K562 (cell line): ENCODE results near the gene PFKL. TPM values are rescaled to one million over a fixed set of nuclear protein-coding genes. Genes with fewer than 3 reads are reported as not detected.
A peak's percentile ranks its signal among the peaks of the same experiment; 100 is the strongest.

Source experiments
- ATAC-seq: fragments of 200-7000 bp; cut with Tn5 transposase; 3 replicates; pipeline ENCODE4 v1.9.1; 2020; ENCODE audit warnings: moderate library complexity
- BruUV-seq: library from RNA; stranded (reverse); fragments of 400-500 nt; replicated peaks from 2 replicates; lab custom pipeline; 2021; lab: Mats Ljungman, UMichigan
- CTCF ChIA-PET: fragments of 300-600 bp; formaldehyde crosslinking; extraction: SDS; loops from one replicate; lab custom pipeline; 2021; ENCODE audit warnings: low intra/inter-chr PET ratio; lab: Yijun Ruan, JAX
- POLR2A ChIA-PET: fragments of 300-600, 350-650 bp; sonication (Branson Sonifier 250); formaldehyde crosslinking; extraction: SDS; loops from one replicate; lab custom pipeline; 2021; ENCODE audit warnings: antibody characterized with exemption, inconsistent platforms; lab: Yijun Ruan, JAX
- DNase-seq, 4 experiments: peaks; one replicate each; pipeline versions ENCODE4 v3.0.0 to v3.0.0-alpha.2; 2011 to 2018; ENCODE audit warnings: low spot score in 3 of 4, mixed read lengths in 3 of 4; ENCODE audit errors: extremely low read depth in 1 of 4
- FAIRE-seq: peaks from 2 replicates; lab custom pipeline; 2011; peaks lifted over from hg19 to GRCh38; lab: Jason Lieb, UNC
- H2AFZ ChIP-seq: 2 replicates; pipeline ENCODE4 v1.6.0; 2011; ENCODE audit warnings: low read depth, low read length, control low read depth, inconsistent platforms
- H3K27ac ChIP-seq: fragments of 200-600 bp; 3 replicates; pipeline ENCODE4 v1.8.0; 2011; ENCODE audit warnings: low read depth, mild to moderate bottlenecking, control low read depth, inconsistent platforms, low read length, moderate library complexity, mixed read lengths; ENCODE audit errors: extremely low read depth
- H3K27me3 ChIP-seq, 2 experiments: fragments of 300-600 bp in 1 of 2; 2 replicates in 1 of 2; 3 replicates in 1 of 2; pipeline versions ENCODE4 v1.6.0 to v1.8.0; 2011; ENCODE audit warnings: inconsistent platforms in 2 of 2, low read length in 2 of 2, mild to moderate bottlenecking in 1 of 2, mixed read lengths in 1 of 2, moderate library complexity in 1 of 2; ENCODE audit not compliant: control insufficient read depth in 2 of 2, insufficient read depth in 2 of 2
- H3K36me3 ChIP-seq: fragments of 300-600 bp; 3 replicates; pipeline ENCODE4 v1.8.0; 2011; ENCODE audit warnings: mild to moderate bottlenecking, low read length, inconsistent platforms; ENCODE audit not compliant: control insufficient read depth, insufficient read depth
- H3K4me1 ChIP-seq, 2 experiments: fragments of 200-600 bp in 1 of 2; replicated peaks in 1 of 2; 2 replicates in 1 of 2; 3 replicates in 1 of 2; pipeline versions ENCODE4 v1.5.1 to v1.8.0; 2011; ENCODE audit warnings: inconsistent platforms in 2 of 2, low read length in 2 of 2, mild to moderate bottlenecking in 1 of 2, mixed read lengths in 1 of 2, moderate library complexity in 1 of 2; ENCODE audit not compliant: control insufficient read depth in 2 of 2, insufficient read depth in 2 of 2
- H3K4me2 ChIP-seq: 2 replicates; pipeline ENCODE4 v1.6.1; 2011; ENCODE audit warnings: low read length, control low read depth, inconsistent platforms, mixed read lengths; ENCODE audit not compliant: insufficient read depth
- H3K4me3 ChIP-seq: fragments of 200-600 bp; sonication (generic), shearing (Covaris generic); 2 replicates; pipeline ENCODE4 v1.5.1; 2016; ENCODE audit warnings: control low read depth, inconsistent platforms
- H3K79me2 ChIP-seq: fragments of 200-600 bp; 3 replicates; pipeline ENCODE4 v1.8.0; 2011; ENCODE audit warnings: low read length, inconsistent platforms; ENCODE audit not compliant: control insufficient read depth, insufficient read depth
- H3K9ac ChIP-seq, 2 experiments: 2 replicates each; pipeline versions ENCODE4 v1.6.0 to v1.6.1; 2011; ENCODE audit warnings: low read depth in 2 of 2, low read length in 2 of 2, control low read depth in 1 of 2, inconsistent platforms in 1 of 2, mild to moderate bottlenecking in 1 of 2, mixed read lengths in 1 of 2; ENCODE audit not compliant: insufficient read depth in 1 of 2
- H3K9me1 ChIP-seq: one replicate; pipeline ENCODE4 v1.6.0; 2011; ENCODE audit warnings: inconsistent platforms, mild to moderate bottlenecking, low read length, moderate library complexity; ENCODE audit not compliant: control insufficient read depth, insufficient read depth
- H3K9me3 ChIP-seq: replicated peaks from 2 replicates; pipeline ENCODE4 v1.5.1; 2011; ENCODE audit warnings: low read depth, low read length, inconsistent platforms; ENCODE audit not compliant: control insufficient read depth, insufficient read depth
- H4K20me1 ChIP-seq: replicated peaks from 2 replicates; pipeline ENCODE4 v1.6.1; 2011; ENCODE audit warnings: low read length, inconsistent platforms, mixed read lengths; ENCODE audit not compliant: control insufficient read depth, insufficient read depth
- BCLAF1 ChIP-seq, 2 experiments: fragments of 450-650 bp in 1 of 2; IDR thresholded peaks; 2 replicates each; pipeline ENCODE4 v1.6.1; 2011 to 2017; ENCODE audit warnings: low read depth in 2 of 2, antibody characterized with exemption in 1 of 2, borderline replicate concordance in 1 of 2, low read length in 1 of 2, mild to moderate bottlenecking in 1 of 2, mixed read lengths in 1 of 2; ENCODE audit not compliant: control insufficient read depth in 1 of 2
- CCNT2 ChIP-seq: IDR thresholded peaks from 2 replicates; pipeline ENCODE4 v1.6.1; 2011; ENCODE audit warnings: borderline replicate concordance, low read depth, mild to moderate bottlenecking, moderate library complexity, mixed read lengths, low read length; ENCODE audit not compliant: insufficient read length; ENCODE audit errors: extremely low read depth
- CEBPB ChIP-seq: fragments of 450-650 bp; IDR thresholded peaks from 2 replicates; pipeline ENCODE4 v1.6.1; 2016; ENCODE audit warnings: missing genetic modification characterization, missing compliant biosample characterization
- CREB5 ChIP-seq: fragments of 250-450 bp; sonication (Bioruptor Pico); IDR thresholded peaks from 2 replicates; pipeline ENCODE4 v1.5.0; 2020; ENCODE audit warnings: mild to moderate bottlenecking
- HMG20B ChIP-seq: fragments of 250-450 bp; sonication (Bioruptor Pico); IDR thresholded peaks from 2 replicates; pipeline ENCODE4 v1.5.0; 2021; ENCODE audit warnings: mild to moderate bottlenecking
- KHSRP ChIP-seq: fragments of 450-650 bp; IDR thresholded peaks from 2 replicates; pipeline ENCODE4 v1.6.1; 2017
- NKRF ChIP-seq: fragments of 450-650 bp; IDR thresholded peaks from 2 replicates; pipeline ENCODE4 v1.6.1; 2016; ENCODE audit warnings: borderline replicate concordance
- NONO ChIP-seq, 2 experiments: fragments of 200-400 bp in 1 of 2; fragments of 450-650 bp in 1 of 2; formaldehyde crosslinking in 1 of 2; IDR thresholded peaks; 2 replicates each; pipeline ENCODE4 v1.6.1; 2017; ENCODE audit warnings: low read depth in 2 of 2, mild to moderate bottlenecking in 2 of 2, moderate library complexity in 2 of 2, low read length in 1 of 2
- PRMT5 ChIP-seq: sonication (generic); formaldehyde crosslinking; IDR thresholded peaks from 2 replicates; pipeline ENCODE4 v1.5.0; 2020; ENCODE audit warnings: missing genetic modification reagents
- PYGO2 ChIP-seq: fragments of 450-650 bp; IDR thresholded peaks from 2 replicates; pipeline ENCODE4 v1.6.1; 2016; ENCODE audit warnings: mild to moderate bottlenecking, missing genetic modification characterization, moderate library complexity, missing compliant biosample characterization
- SUPT5H ChIP-seq: fragments of 450-650 bp; IDR thresholded peaks from 2 replicates; pipeline ENCODE4 v1.6.1; 2016
- TBP ChIP-seq: optimal IDR thresholded peaks from 2 replicates; pipeline ENCODE3; 2011; ENCODE audit warnings: low read depth, low read length, improper control_type of control experiment
- USF1 ChIP-seq: sonication (generic); formaldehyde crosslinking; IDR thresholded peaks from 2 replicates; pipeline ENCODE4 v1.9.0; 2022; ENCODE audit warnings: mild to moderate bottlenecking, missing genetic modification reagents
- ZNF324 ChIP-seq: fragments of 250-450 bp; sonication (Bioruptor Pico); IDR thresholded peaks from 2 replicates; pipeline ENCODE4 v1.4.0; 2020; ENCODE audit warnings: mild to moderate bottlenecking
- WGBS: fragments of 100-300 bp; shearing (Covaris generic); methylation state at CpG from one replicate; pipeline ENCODE4 v1.1.6; 2016; ENCODE audit warnings: low coverage, mixed read lengths; ENCODE audit not compliant: insufficient coverage; ENCODE audit errors: missing lambda C conversion rate; 5-methylcytosine and 5-hydroxymethylcytosine counted together
- in situ Hi-C: fragments of 300-500 bp; cut with MboI; formaldehyde crosslinking; loops from 4 replicates; pipeline ENCODE4 v1.15.0; 2018; ENCODE audit warnings: inconsistent platforms, mixed read lengths
- intact Hi-C: fragments of 100-400 bp; cut with micrococcal nuclease; formaldehyde crosslinking; loops from 2 replicates; pipeline ENCODE4 v1.14.2; 2022
- polyA plus RNA-seq, 8 experiments: library from polyadenylated mRNA; depleted of rRNA in 4 of 8; stranded (reverse) in 5 of 8; unstranded in 3 of 8; fragments of >200 nt; fragmentation: Nextera tagmentation in 2 of 8; fragmentation: Illumina TruSeq in 1 of 8; extraction: Ambion mirVana in 2 of 8; extraction: Trizol in 1 of 8; gene quantifications; 2 replicates each; pipeline versions ENCODE4 v1.2.1 to v1.2.3, GENCODE V29; 2011 to 2014; ENCODE audit warnings: inconsistent platforms in 1 of 8, missing spikeins in 1 of 8
- total RNA-seq, 7 experiments: library from RNA; depleted of rRNA in 6 of 7; stranded (reverse); fragments of >200 nt in 6 of 7; fragmentation: Illumina TruSeq in 2 of 7; extraction: Trizol in 2 of 7; gene quantifications; 2 replicates each; pipeline versions ENCODE4 v1.2.1 to v1.2.3, GENCODE V29; 2011 to 2021; ENCODE audit warnings: low replicate concordance in 1 of 7

Gene PFKL
- total and polyA plus RNA-seq, 9 of the 15 experiments (the other 6 are each of a cell fraction or from before 2014, with no cell fraction given), result 1.1 to 124 (median 45.6) TPM

- TF ChIP-seq NONO (IDR thresholded peaks at IDR 0.05; ENCODE audit: low read depth in 2 of 2, low read length in 1 of 2), result no peak
- TF ChIP-seq CREB5 (CRISPR knock-in tag), result no peak
- TF ChIP-seq PYGO2 (tag), result no peak
These were observed 1.6 kb upstream of the PFKL start (continued) for GRCh38 chr21:44298301-44298700.

- peak overlapping the region; percentile 89 for H3K4me3 ChIP-seq
- no TSS peak for BruUV-seq
- no peaks in the 10 kb centered on the region for H3K27me3 ChIP-seq
- ChIA-PET CTCF (no interaction called here), POLR2A (interaction anchor here (0.6 to 1.0 kb wide), 3 partner anchors 30 to 488 kb away, joined by 3 read pairs; no protein-coding TSS in a partner anchor)
- H3K79me2 ChIP-seq, result peaks cover 35% of the 10 kb centered on the region
- intact Hi-C loops (no loop called here), in situ Hi-C loops (loop anchor here (25.0 kb wide), 1 partner anchor 137 kb away; no protein-coding TSS in a partner anchor)
- H3K9me1 ChIP-seq, result peaks cover 11% of the 10 kb centered on the region
- DNase-seq (no peak), ATAC-seq (no peak), FAIRE-seq (no peak)
- peak overlapping the region; percentile 73 to 94 for H3K9ac ChIP-seq
- H3K9me3 ChIP-seq, result no peaks in the 10 kb centered on the region
- H3K4me2 ChIP-seq, result peak overlapping the region; percentile 87
- H3K4me1 ChIP-seq, result peaks cover 13 to 76% of the 10 kb centered on the region in 2 experiments
- WGBS, result 47% methylated on average over 10 of the region's 10 CpGs
- H4K20me1 ChIP-seq, result peaks cover 24% of the 10 kb centered on the region
- peak overlapping the region; percentile 83 for H3K27ac ChIP-seq
- no peaks in the 10 kb centered on the region; the same call in 2 of the 3 replicates for H3K36me3 ChIP-seq
- H2AFZ ChIP-seq, result peak overlapping the region; percentile 96
- no peak for TF ChIP-seq BCLAF1 (IDR thresholded peaks at IDR 0.05; ENCODE audit: borderline replicate concordance in 1 of 2, control insufficient read depth in 1 of 2, low read depth in 2 of 2, low read length in 1 of 2)
- TF ChIP-seq USF1 (CRISPR knock-in tag), result peak; percentile 63
- TF ChIP-seq ZNF324 (CRISPR knock-in tag), result no peak
- TF ChIP-seq KHSRP, result no peak
- TF ChIP-seq CCNT2, result no peak
- 0 out of 2 replicates have a peak, but pooled peaks have one; percentile 28 for TF ChIP-seq CEBPB
- TF ChIP-seq NKRF, result no peak
- TF ChIP-seq PRMT5 (CRISPR knock-in tag), result no peak
- TF ChIP-seq SUPT5H, result no peak
- TF ChIP-seq HMG20B (CRISPR knock-in tag), result no peak
- TF ChIP-seq TBP, result no peak
These were observed 782 bp upstream of the PFKL start for GRCh38 chr21:44299085-44299457.
